Stimulated activated CD4-positive, alpha-beta T cell treated with anti-CD3 and anti-CD28 coated beads, Interleukin-4, amount 100 ng/mL, for 1 hour (primary cell): ENCODE data around the gene TMEM127.
"Not testable (repeated sequence)": the region's sequence is repeated elsewhere in the genome, so short reads cannot be mapped to it uniquely, and the experiment has no call there.

ENCODE experiments used
- DNase-seq: peaks from one replicate; pipeline ENCODE4 v3.0.0-alpha.2; 2020

TMEM127 gene

DNA sequence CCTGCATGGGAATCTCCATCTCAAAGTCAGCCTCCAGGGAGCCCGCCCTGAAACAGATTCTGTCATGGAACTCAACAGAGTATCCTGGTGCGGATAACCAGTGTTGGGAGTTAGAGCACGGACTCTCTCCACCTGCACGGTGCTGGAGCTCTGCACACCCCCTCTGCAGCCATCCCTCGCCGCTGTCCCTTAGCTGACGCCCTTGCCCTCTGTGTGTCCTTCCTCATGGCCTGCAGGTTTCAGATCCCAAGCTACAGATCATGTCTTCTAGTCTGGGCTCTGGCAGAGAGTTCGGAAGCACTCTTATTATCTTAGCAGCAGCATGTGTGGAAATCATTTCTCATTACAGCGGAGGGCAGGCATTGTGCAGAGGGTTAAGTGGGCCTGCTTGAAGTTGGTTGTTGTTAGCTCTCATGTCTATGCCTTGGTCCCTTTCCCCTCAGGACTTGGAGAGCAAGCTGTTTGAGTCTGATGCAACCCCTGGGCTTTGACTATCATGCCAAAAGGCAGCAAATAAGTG lies 26.0 kb downstream of the TMEM127 start:
- DNase-seq: no peak

- DNase-seq: no peak
Observed at GRCh38 chr2:96239091-96239490, 26.7 kb downstream of the TMEM127 start.

DNA sequence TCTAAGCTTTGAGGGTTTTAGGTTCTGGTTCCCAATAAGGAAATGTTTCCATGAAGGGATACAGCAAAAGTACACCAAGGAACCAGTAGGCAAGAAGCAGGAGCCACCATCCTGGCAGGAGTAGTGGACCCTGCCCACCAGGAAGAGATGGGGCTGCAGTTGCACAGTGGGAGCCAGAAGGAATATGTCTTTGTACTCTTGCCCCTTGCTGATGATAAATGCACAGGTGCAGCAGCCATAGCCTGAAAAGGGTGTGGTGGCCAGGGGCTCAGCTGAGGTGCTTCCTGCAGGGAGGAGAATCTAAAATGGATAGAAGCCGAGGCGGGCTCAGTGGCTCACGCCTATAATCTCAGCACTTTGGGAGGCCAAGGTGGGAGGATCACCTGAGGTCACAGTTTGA lies 27.5 kb downstream of the TMEM127 start:
- no peak for DNase-seq

DNA sequence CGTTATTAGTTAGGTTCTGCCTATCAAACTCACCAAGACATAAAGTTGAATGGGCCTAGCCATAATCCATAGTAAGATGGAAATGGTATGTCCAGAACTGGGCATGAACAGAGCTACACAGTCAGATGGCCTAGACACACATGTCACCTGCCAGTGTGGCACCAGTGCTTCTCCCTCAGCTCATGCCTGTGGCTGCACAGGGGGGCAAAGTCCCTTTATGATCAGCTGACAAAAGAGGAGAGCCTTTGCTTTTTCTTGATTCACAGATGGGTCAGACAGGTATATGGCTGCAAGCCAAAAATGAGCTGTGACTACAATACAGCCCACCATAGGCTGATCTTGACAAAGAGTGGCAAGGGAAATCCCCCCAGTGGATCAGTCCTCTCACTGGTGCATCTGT lies 28.9 kb downstream of the TMEM127 start:
- no peak for DNase-seq

- no peak for DNase-seq
Observed at GRCh38 chr2:96233880-96234316, 31.9 kb downstream of the TMEM127 start.

DNA sequence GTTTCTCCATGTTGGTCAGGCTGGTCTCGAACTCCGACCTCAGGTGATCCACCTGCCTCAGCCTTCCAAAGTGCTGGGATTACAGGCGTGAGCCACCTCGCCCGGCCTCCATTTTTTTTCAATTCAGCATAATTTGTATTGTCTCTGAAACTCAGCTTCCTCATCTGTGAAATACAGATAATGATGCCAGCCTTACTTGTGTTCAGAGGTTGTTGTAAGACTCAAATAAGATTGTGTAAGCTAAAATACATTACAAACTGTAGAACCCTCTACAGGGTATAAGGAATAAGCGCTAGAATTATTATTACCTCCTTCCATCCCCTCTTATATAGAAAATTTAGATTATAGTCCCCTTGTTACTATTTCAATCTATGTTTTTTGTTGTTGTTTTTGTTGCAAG lies 32.4 kb downstream of the TMEM127 start:
- no peak for DNase-seq

DNA sequence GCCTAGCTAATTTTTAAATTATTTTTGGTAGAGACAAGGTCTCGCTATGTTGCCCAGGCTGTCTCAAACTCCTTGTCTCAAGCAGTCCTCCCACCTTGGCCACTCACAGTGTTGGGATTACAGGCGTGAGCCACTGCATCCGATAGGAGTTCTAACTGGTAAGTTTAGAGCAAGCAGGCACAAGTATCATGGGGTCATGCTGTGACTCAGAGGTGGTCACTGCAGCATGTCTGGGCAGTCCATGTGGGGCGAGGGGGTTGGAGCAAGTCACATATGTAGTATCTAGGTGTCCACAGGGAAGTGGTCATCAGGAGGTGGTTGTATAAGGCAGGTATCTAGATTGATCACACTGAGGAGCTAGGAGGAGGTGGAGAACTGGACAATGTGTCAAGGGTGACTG lies 34.5 kb downstream of the TMEM127 start:
- DNase-seq: no peak

DNA sequence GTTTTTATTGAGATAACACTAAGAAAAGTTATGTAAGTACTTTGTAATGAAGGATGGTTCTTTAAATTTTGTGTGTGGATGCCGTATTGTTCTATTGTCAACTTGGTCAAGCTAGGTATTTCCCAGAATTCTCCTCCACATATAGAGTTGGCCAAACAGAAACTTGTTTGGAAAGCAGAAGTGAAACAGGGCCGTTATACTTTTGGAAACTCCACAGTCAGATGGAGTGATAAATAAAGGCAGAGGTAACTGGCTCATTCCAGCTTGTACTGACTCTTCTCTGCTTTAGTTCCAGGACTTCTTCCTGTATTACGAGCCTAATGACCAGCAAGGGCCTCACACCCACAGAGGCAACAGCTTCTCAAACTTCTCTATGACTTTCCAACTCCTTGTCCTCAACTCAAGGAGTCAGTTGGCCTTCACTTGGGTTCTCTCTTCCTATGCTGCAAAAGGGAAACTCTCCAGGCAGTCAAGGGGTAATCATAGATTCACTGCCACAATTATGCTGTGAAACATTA lies 40.7 kb downstream of the TMEM127 start:
- DNase-seq: no peak

- DNase-seq: not testable (repeated sequence)
Observed at GRCh38 chr2:96221106-96221505, 44.7 kb downstream of the TMEM127 start.

DNA sequence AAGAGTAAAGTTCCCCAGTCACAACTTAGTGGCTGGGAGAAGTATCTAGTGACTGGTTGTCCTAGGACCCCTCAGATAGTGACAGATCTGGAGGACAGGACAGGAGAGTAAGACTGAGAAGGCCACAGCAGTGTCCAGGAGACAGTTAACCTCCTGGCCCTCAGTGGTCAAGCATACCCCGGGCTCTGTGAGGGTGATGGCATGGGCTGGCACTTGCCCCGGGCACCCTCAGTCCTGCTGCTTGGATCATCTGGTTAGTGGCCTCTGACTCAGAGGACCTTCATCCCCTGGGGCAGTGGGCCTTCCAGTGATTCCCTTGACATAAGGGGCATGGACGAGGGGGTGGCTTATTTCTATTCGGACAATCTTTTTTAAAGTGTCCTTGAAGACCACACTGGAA lies 45.8 kb downstream of the TMEM127 start:
- DNase-seq: not testable (repeated sequence)

DNA sequence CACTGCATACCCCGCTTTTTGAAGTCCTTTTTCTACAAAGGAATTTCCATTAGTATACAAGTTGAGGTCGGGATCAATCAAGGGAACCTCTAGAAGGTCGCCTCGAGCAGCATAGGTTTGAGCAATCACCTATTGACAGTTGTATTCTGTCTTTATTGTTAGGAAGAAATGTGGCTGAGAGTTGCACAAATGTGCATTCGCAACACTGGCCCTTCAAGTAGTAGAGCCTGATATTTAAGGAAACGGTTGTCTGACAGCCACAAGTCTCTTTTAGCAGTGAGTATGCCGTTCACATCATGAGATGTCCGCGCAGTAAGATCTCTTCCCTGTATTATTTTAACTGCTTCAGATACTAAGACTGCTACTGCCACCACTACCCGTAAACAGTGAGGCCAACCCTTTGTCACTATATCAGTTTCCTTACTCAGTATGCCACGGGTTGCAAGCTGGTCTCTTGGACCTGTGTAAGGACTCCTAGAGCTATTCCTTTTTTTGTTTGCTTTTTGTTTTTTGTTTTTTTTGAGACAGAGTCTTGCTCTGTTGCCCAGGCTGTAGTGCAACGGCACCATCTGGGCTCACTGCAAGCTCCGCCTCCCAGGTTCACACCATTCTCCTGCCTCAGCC lies 47.2 kb downstream of the TMEM127 start:
- no peak for DNase-seq

DNA sequence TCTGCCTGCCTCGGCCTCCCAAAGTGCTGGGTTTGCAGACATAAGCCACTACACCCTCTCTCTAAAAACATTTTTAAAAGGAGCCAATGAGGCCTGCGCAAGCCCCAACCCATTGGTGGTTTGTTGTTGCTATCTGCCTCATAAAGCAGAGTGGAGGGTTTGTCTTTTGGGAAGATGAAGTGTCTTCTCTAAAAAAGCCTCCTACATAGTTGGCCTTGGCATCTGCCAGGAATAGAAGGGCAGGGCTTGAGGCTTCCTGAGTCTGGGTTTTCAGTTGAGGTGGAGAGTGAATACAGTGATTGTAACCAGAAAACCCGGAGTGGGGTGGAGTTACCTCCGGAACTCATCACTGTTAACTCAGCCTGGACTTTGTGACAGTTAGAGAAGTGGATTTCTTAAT lies 51.2 kb downstream of the TMEM127 start:
- DNase-seq: no peak

DNA sequence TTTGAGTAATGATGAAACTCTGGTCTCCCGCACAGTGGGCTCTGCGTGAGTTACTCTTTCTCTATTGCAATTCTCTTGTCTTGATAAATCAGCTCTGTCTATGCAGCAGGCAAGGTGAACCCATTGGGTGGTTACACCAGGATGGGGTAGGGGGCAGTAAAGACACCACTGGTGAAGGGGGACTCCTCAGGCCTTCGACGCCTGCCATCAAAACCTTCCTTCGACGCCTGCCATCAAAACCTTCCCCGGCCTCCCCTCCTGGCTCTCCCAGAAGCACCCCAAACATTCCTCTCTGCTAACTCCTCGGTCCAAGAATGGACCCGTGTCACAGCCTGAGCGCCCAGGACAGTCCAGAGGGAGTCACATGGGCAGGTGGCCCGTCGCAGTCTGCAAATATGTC lies 52.4 kb downstream of the TMEM127 start:
- no peak for DNase-seq

DNA sequence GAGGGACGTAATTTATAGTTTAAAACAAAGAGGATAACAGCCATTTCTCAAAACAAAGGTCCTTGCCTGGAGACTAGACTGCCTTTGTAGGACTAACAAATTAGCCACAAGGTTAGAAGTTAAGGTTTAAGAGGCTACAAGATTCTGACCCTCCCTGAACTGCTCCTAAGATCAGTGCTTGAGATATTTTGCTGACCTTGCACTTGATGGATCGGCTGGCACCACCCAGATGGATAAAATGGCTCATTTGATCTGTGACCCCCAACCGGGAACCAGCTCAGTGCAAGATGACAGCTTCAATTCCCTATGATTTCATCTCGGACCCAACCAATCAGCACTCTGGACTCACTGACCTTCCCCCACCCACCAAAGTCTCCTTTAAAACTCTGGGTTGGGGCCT lies 53.5 kb downstream of the TMEM127 start:
- no peak for DNase-seq

GRCh38 chr2:96209729-96210085 lies 56.1 kb downstream of the TMEM127 start:
- no peak for DNase-seq

GRCh38 chr2:96209011-96209728 lies 56.6 kb downstream of the TMEM127 start:
- no peak for DNase-seq

DNA sequence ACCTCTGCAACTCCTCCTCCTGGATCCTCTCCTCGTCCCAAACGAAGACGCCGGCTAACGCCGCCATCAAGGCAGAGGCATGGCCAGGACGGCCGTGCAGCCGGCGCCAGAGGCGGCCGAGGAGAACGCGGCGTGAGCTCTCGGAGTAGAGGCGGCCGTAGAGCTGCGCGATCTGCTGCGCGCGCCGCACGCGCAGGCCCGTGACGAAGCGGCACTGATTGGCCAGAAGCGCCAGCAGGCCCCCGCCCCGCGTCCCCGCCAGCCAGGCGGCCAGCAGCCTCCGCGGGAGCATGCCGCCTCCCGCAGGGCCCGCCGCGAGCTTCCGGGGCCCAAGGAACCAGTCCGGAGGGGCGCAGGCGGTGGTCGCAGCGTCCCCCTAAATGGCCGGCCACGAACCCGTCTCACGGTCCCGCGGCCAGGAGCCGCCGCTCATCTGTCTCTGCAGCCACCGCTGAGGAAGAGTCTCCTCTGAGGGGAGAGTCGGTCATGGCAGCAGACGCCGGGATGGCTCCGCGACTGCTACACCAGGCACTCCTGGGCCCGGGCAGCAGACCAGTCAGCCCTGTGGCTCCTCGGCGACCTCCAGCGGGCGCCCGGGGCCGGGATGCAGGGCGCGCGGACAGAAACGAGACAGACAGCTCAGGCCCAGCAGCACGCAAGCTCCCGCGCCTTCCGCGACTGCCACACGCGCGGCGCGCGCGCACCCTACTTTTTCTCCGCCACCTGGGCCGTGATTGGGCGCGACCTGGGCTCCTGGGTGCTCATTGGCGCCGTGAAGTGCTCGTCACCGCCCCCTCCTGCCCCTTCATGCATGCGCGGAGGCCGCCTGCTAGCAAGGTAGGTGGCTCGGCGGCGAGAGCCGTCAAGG lies 57.4 kb downstream of the TMEM127 start, which contains the start of gene STARD7:
STARD7 (minus strand) TSS at position 685 of the 868 bp plus-strand sequence; CDS start at position 292, 393 bp downstream.
- peak; percentile 98 for DNase-seq

- DNase-seq: no peak
Observed at GRCh38 chr2:96207774-96208142, 58.0 kb downstream of the TMEM127 start.

GRCh38 chr2:96207073-96207773 lies 58.6 kb downstream of the TMEM127 start:
- no peak for DNase-seq

DNA sequence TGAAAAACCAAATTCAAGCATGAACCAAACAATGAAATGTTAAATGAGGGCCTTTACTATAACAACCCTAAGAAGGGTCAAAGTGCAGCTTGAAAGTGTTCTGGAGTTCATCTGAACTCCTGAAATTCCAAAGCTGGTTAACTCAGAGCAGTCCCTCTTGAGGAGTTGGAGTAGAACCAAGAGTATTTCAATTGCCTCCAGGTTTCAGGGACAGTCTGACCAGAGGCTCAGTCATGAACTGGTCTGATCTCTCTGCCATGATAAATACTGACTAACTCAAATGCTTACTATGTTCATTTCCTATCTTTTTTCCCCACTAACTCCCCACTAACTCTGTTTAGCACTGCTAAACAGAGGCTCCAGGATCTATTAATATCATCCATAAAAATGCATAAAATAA lies 59.9 kb downstream of the TMEM127 start:
- no peak for DNase-seq

DNA sequence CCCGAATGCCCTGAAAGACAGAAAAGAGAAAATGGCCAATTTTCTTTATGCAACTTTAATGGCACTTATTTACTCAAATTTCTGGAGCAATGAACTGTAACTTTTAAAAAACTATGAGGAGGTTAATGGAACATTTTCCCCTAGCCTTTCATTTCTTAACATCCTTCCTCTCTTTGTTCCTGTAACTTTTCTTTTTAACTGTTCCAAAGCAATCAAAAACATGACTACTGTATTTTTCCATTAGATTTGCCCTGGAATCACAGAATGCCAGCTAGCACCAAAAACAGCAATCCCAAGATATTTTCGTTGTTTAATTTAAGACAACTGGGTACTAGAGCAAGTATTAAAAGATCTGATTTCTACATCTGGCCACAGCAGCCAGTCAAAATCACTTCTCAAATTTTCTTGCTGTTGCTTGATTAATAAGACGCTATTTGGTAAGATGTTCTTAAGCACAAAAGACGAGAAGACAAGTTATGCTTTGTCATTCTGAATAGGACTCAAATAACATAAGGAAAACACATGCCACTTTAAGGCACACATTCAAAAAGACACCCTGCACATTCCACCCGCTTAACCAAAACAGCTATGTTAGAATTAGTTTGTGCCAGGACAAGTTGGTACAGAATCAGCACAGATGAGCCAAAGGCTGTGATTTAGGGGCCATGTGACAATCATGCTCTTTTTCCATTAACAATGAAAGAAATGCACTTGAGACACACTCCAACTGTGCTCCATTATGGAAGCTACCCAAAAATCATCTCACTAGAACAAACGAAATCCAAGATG lies 60.8 kb downstream of the TMEM127 start:
- DNase-seq: no peak
